ENCODE data around the gene NDUFS7.

Gene NDUFS7

GRCh38 chr19:1373534-1374249 lies 10.0 kb upstream of the NDUFS7 start:
- H3K36me3 Mint-ChIP-seq: no peaks in the 10 kb centered on the region
- H3K27ac Mint-ChIP-seq: no peak overlapping the region
- H3K27me3 Mint-ChIP-seq: no peaks in the 10 kb centered on the region
- no peaks in the 10 kb centered on the region for H3K4me1 Mint-ChIP-seq (ENCODE audit: low read depth)
- no peak overlapping the region for H3K4me3 Mint-ChIP-seq
- no peaks in the 10 kb centered on the region for H3K9me3 Mint-ChIP-seq (ENCODE audit: low read depth)

GRCh38 chr19:1374250-1374577 lies 9.5 kb upstream of the NDUFS7 start:
- Mint-ChIP-seq H3K27me3 (no peaks in the 10 kb centered on the region), H3K4me1 (ENCODE audit: low read depth) (no peaks in the 10 kb centered on the region), H3K36me3 (no peaks in the 10 kb centered on the region), H3K9me3 (ENCODE audit: low read depth) (no peaks in the 10 kb centered on the region), H3K4me3 (no peak overlapping the region), H3K27ac (no peak overlapping the region)

GRCh38 chr19:1376415-1376805 lies 7.3 kb upstream of the NDUFS7 start:
- H3K4me3 Mint-ChIP-seq: no peak overlapping the region
- no peaks in the 10 kb centered on the region for H3K4me1 Mint-ChIP-seq (ENCODE audit: low read depth)
- no peaks in the 10 kb centered on the region for H3K36me3 Mint-ChIP-seq

GRCh38 chr19:1377176-1377964 lies 6.3 kb upstream of the NDUFS7 start:
- H3K4me3 Mint-ChIP-seq: no peak overlapping the region
- no peaks in the 10 kb centered on the region for H3K36me3 Mint-ChIP-seq
- H3K4me1 Mint-ChIP-seq (ENCODE audit: low read depth): no peaks in the 10 kb centered on the region
- H3K27ac Mint-ChIP-seq: no peak overlapping the region
- no peaks in the 10 kb centered on the region for H3K27me3 Mint-ChIP-seq
- no peaks in the 10 kb centered on the region for H3K9me3 Mint-ChIP-seq (ENCODE audit: low read depth)

More at GRCh38 chr19:1376415-1376805, 7.3 kb upstream of the NDUFS7 start:
- no peaks in the 10 kb centered on the region for H3K9me3 Mint-ChIP-seq (ENCODE audit: low read depth)
- H3K27ac Mint-ChIP-seq: no peak overlapping the region
- no peaks in the 10 kb centered on the region for H3K27me3 Mint-ChIP-seq

GRCh38 chr19:1377965-1378785 lies 5.5 kb upstream of the NDUFS7 start:
- H3K36me3 Mint-ChIP-seq: no peaks in the 10 kb centered on the region
- H3K27ac Mint-ChIP-seq: no peak overlapping the region
- H3K4me1 Mint-ChIP-seq (ENCODE audit: low read depth): peaks cover 2% of the 10 kb centered on the region
- H3K4me3 Mint-ChIP-seq: no peak overlapping the region
- no peaks in the 10 kb centered on the region for H3K9me3 Mint-ChIP-seq (ENCODE audit: low read depth)
- no peaks in the 10 kb centered on the region for H3K27me3 Mint-ChIP-seq

DNA sequence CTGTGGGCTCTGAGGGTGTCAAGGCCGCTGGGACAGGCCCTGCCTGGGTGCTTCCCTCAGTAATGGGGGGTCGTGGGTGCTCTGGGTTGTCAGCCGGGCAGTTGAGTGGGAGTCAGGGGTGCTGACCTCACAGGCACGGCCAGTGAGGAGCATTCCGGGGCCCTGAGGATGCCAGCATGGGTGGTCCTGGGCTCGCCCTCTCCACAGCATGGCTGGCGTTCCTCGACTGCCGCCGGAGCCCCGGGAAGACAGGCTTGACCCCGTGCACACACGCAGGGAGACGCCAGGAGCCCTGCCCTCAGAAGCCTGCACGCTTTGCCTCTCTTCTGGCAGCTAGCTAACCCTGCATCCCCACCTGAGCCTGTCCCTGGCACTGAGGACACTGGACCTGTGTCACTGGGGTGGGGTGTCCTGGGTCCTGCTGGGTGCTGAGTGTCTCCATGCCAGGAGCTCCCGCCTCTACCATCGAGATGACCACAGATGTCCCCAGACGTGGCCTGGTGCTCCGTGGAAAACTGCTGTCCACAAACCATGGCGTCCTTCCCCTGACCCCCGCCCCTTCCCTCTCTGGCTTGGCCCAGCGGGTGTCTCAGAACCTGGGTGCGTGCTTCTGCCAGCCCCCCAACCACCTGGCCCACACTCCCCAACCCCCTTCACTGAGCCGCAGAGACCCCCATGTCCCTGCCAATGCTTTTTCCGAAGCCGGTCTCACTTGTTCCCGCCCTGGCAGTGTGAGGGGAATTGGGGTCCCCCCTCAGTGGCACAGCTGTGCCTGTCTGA lies 4.4 kb upstream of the NDUFS7 start:
- peaks cover 5% of the 10 kb centered on the region for H3K4me1 Mint-ChIP-seq (ENCODE audit: low read depth)

DNA sequence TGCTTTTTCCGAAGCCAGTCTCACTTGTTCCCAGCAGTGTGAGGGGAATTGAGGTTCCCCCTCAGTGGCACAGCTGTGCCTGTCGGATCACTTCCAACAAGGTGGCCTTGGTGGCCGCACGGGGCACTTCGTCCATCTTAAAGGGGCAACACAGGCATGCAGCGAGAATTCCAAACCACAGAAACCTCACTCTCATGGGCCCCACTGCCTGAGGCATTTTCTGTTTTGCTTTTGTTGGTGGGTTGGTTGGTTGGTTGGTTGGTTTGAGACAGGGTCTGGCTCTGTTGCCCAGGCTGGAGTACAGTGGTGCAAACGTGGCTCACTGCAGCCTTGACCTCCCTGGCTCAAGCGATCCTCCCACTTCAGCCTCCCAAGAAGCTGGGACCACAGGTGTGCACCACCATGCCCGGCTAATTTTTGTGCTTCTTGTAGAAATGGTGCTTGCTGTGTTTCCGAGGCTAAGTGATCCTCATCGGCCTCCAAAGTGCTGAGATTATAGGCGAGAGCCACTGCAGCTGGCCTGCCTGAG lies 3.7 kb upstream of the NDUFS7 start:
- peaks cover 9% of the 10 kb centered on the region for H3K4me1 Mint-ChIP-seq (ENCODE audit: low read depth)
- H3K4me3 Mint-ChIP-seq: no peak overlapping the region
- H3K36me3 Mint-ChIP-seq: no peaks in the 10 kb centered on the region
- H3K27ac Mint-ChIP-seq: no peak overlapping the region
- H3K27me3 Mint-ChIP-seq: no peaks in the 10 kb centered on the region
- H3K9me3 Mint-ChIP-seq (ENCODE audit: low read depth): no peaks in the 10 kb centered on the region

More for the DNA sequence above, 4.4 kb upstream of the NDUFS7 start:
- no peak overlapping the region for H3K4me3 Mint-ChIP-seq
- H3K27ac Mint-ChIP-seq: no peak overlapping the region
- no peaks in the 10 kb centered on the region for H3K36me3 Mint-ChIP-seq
- H3K9me3 Mint-ChIP-seq (ENCODE audit: low read depth): no peaks in the 10 kb centered on the region
- H3K27me3 Mint-ChIP-seq: no peaks in the 10 kb centered on the region

- H3K4me1 Mint-ChIP-seq (ENCODE audit: low read depth): peaks cover 11% of the 10 kb centered on the region
- H3K27me3 Mint-ChIP-seq: no peaks in the 10 kb centered on the region
- no peaks in the 10 kb centered on the region for H3K36me3 Mint-ChIP-seq
- no peaks in the 10 kb centered on the region for H3K9me3 Mint-ChIP-seq (ENCODE audit: low read depth)
- no peak overlapping the region for H3K4me3 Mint-ChIP-seq
- H3K27ac Mint-ChIP-seq: no peak overlapping the region
Measured at GRCh38 chr19:1382250-1382649, 1.5 kb upstream of the NDUFS7 start.

- peak overlapping the region; percentile 83 for H3K4me3 Mint-ChIP-seq
- no peaks in the 10 kb centered on the region for H3K9me3 Mint-ChIP-seq (ENCODE audit: low read depth)
- no peaks in the 10 kb centered on the region for H3K27me3 Mint-ChIP-seq
- peak overlapping the region; percentile 99 for H3K27ac Mint-ChIP-seq
- no peaks in the 10 kb centered on the region for H3K36me3 Mint-ChIP-seq
- peaks cover 11% of the 10 kb centered on the region for H3K4me1 Mint-ChIP-seq (ENCODE audit: low read depth)
Measured at GRCh38 chr19:1383017-1383311, 743 bp upstream of the NDUFS7 start.

DNA sequence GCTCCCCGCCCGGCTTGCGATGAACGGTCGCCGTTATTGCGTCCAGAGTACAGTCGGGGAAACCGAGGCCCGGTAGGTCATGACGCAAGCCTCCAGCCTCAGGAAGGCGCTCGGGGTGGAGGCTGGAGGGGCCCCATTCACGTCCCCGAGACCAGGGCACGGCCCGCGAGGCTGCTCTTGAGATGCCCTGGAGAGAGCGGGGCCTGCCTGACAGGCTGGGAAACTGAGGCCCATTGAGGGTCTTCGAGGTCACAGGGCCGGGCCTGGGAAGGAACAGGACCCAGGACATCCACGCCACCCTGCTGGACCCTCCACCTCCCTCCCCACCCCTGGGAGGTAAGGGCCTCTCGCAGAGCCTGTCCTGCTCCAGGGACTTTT lies 367 bp downstream of the NDUFS7 start:
- Mint-ChIP-seq H3K4me1 (ENCODE audit: low read depth) (peaks cover 11% of the 10 kb centered on the region), H3K27ac (peak overlapping the region; percentile 86), H3K27me3 (no peaks in the 10 kb centered on the region), H3K9me3 (ENCODE audit: low read depth) (no peaks in the 10 kb centered on the region), H3K4me3 (peak overlapping the region; percentile 90), H3K36me3 (peaks cover 3% of the 10 kb centered on the region)

GRCh38 chr19:1384478-1385110 lies 887 bp downstream of the NDUFS7 start:
- Mint-ChIP-seq H3K36me3 (peaks cover 3% of the 10 kb centered on the region), H3K27me3 (no peaks in the 10 kb centered on the region), H3K4me3 (peak overlapping the region; percentile 90), H3K9me3 (ENCODE audit: low read depth) (no peaks in the 10 kb centered on the region), H3K27ac (peak overlapping the region; percentile 86), H3K4me1 (ENCODE audit: low read depth) (peaks cover 11% of the 10 kb centered on the region)

GRCh38 chr19:1385816-1386215 lies 2.1 kb downstream of the NDUFS7 start:
- Mint-ChIP-seq H3K4me1 (ENCODE audit: low read depth) (peaks cover 11% of the 10 kb centered on the region), H3K27ac (no peak overlapping the region), H3K27me3 (no peaks in the 10 kb centered on the region), H3K9me3 (ENCODE audit: low read depth) (no peaks in the 10 kb centered on the region), H3K36me3 (peaks cover 3% of the 10 kb centered on the region), H3K4me3 (peak overlapping the region; percentile 90)

- Mint-ChIP-seq H3K9me3 (ENCODE audit: low read depth) (no peaks in the 10 kb centered on the region), H3K36me3 (peaks cover 3% of the 10 kb centered on the region), H3K27ac (no peak overlapping the region), H3K4me1 (ENCODE audit: low read depth) (peaks cover 11% of the 10 kb centered on the region), H3K27me3 (no peaks in the 10 kb centered on the region), H3K4me3 (no peak overlapping the region)
Measured at GRCh38 chr19:1386945-1387683, 3.4 kb downstream of the NDUFS7 start.

Measured in activated naive CD8-positive, alpha-beta T cell (primary cell).